ENCODE results near the gene ZNF462.

Gene ZNF462

DNA sequence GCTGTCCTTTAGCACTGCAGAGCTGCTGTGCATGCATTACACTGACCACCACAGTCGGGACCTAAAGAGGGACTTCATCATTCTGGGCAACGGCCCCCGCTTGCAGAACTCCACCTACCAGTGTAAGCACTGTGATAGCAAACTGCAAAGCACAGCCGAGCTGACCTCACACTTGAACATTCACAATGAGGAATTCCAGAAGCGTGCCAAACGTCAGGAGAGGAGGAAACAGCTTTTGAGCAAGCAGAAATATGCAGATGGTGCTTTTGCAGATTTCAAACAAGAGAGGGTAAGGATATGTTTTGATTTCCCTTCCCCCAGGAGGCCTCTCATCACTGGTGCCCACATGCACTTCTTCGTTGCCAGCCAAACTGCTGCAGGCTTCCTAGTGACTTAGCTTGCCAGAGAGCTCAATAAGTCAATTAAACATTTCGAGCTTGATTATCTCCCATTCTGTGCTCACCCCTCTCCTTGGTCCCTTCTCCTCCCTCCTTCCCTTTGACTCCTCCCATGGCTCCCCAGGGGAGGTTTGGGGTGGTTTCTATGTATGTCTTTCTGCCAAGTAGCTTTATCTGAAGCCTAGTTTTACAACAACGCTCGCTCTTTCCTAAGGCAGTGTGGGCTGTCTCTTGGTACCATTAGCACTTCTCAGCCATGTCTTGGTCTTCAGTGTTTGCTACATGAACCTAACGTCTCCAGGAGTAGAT lies 66.7 kb downstream of the ZNF462 start:
- peak; percentile 42 for DNase-seq (ENCODE audit: low spot score)

DNA sequence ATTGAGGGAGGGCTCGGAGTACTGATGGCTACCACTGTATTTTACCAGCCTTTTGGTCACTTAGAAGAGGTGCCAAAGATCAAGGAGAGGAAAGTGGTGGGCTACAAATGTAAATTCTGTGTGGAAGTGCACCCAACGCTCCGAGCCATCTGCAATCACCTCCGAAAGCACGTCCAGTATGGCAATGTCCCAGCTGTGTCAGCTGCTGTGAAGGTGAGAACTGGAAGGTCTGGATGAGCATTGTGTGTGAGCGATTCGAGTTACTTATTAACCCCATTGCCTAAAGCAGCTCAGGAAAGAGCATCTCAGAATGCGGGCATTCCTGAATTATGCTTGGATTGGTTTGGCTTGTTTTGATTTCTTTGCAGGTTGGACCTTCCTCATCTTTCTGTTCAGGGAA lies 67.5 kb downstream of the ZNF462 start:
- DNase-seq (ENCODE audit: low spot score), result no peak

DNA sequence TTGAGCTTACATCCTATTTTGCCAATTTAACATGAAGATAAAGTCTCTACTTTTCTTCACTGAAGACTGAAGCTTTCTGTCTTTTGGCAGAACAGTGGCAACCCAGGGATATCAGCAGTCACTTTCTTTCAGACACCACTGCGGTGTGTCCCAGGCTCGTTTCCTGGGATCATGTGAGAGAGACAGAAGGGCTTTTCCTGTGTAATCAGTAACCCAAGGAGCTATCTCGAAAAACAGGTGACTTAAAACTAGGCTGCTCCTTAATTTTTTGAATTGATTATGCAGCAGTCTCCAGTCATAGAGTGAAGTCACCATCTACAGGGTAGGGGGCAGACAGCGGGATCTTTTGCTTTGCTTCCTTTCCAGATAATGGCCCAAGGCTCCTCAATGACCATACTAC lies 68.5 kb downstream of the ZNF462 start:
- DNase-seq (ENCODE audit: low spot score), result no peak

DNA sequence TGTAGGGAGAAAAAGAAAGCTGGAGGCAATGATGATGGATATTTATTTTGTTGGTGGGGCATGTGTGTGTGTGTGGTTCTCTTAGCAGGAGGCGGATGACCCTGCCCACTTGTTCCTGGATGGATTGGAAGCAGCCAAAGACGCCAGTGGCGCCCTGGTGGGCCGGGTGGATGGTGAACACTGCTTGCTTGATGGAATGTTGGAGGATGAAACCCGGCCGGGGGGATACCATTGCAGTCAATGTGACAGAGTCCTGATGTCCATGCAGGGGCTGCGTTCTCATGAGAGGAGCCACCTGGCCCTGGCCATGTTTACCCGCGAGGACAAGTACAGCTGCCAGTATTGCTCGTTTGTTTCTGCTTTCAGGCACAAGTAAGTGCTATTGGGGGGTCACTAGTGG lies 69.2 kb downstream of the ZNF462 start:
- DNase-seq (ENCODE audit: low spot score), result no peak

DNA sequence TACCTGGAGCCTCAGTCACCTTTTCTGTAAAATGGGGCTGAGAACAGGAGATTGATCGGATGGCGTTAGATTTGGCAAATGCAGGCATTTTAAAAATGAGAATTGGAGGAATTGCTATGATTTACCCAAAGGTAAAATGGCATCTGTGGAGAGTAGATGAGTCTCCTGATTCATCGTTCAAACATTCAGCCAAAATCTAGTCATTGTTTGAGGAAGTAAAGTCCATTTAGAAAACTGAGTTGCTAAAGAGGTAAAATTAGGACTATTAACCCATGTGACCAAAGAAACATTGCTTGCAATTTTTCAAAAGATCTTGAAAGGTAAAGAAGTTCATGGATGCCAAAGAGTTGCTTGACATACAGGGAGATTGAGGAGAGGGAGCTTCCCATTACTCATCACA lies 69.7 kb downstream of the ZNF462 start:
- DNase-seq (ENCODE audit: low spot score), result no peak

DNA sequence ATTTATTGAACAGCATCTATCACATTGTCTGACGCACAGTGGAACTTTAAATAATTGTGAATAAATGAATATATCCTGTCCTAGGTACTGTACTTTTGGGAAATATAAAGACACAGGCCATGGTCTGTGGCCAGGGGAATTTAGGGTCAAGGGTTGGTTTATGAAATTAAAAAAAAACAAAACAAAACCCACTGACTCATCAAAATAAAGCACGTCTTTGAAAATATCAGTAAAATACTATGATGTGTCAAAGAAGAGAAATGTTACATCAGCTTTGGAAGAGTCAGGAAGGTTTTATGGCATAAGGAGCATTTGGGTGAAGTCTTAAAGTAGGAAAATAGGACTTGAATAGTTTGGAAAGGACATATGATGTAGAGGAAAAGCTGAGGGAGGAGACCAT lies 70.5 kb downstream of the ZNF462 start:
- no peak for DNase-seq (ENCODE audit: low spot score)

DNA sequence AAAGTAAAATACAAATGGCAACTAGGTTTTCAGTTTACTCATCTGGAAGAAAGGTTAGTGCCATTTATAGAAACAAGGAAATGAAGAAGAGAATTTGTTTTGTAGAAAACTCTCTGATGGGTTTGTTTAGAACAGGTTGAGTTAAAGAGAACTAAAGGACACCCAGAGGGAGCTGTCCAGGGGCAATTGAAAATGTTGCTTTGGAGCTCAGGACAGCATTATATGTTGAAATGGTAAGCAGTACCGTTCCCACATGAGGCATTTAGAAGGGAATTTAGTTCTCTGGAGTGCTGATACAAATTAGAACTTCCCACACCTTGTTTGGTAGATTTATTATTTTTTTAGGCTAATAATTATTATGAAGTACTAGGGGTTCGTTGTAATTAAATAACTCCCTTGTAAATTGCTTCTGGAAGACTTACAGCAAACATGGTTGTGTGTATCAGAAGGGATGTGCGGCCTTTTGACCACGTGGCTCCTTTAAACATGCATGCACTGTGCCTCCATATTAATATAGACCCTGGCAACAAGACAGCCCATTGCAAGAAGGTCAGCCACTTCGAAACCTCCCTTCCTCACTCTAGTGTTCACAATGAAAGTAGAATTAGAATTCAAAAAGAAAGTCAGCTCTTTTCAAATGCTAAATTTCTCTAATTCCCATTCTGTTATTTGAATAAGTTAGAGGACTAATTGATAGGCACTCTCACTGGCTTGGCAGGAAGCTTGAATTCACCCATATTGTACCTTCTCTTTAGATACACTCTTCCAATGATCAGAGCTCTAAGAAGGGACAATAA lies 71.7 kb downstream of the ZNF462 start:
- DNase-seq (ENCODE audit: low spot score), result no peak

DNA sequence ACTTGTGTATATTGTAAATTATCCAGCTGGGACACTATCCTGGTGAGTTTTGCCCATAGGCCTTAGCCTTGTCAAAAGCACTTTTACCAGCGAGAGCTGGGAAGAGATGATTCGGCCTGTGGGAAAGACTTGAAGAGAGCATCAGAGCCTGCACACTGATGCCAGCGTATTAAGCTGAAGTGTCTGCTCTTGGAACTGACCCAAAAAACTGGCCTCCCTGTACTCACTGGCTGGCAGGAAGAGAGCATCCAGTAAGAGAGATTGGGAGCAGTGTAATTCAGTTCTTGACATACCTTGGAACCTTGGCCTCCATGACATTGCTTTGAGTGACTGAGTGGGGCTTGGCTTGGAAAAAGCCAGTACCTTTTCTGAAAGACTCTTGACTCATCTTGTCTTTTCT lies 73.7 kb downstream of the ZNF462 start:
- peak; percentile 57 for DNase-seq (ENCODE audit: low spot score)

DNA sequence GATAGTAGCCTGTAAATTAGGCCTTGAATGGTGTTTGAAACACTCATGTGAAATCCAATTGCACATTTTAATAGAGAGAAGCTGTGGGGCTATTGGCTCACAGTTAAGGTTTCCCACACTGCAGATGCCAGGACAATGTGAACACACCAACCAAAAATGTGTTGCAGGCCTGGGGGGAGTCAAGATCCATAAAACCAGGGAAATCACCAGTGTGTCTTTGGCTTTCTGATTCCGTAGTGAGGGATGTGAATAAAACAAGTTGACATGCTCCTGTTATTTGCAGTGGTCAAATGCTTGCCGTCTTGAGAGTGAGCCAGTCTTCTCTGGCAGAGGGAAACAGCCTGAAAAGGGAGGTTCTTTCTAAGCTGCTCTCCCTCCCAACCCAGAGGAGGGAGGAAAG lies 79.0 kb downstream of the ZNF462 start:
- no peak for DNase-seq (ENCODE audit: low spot score)

DNA sequence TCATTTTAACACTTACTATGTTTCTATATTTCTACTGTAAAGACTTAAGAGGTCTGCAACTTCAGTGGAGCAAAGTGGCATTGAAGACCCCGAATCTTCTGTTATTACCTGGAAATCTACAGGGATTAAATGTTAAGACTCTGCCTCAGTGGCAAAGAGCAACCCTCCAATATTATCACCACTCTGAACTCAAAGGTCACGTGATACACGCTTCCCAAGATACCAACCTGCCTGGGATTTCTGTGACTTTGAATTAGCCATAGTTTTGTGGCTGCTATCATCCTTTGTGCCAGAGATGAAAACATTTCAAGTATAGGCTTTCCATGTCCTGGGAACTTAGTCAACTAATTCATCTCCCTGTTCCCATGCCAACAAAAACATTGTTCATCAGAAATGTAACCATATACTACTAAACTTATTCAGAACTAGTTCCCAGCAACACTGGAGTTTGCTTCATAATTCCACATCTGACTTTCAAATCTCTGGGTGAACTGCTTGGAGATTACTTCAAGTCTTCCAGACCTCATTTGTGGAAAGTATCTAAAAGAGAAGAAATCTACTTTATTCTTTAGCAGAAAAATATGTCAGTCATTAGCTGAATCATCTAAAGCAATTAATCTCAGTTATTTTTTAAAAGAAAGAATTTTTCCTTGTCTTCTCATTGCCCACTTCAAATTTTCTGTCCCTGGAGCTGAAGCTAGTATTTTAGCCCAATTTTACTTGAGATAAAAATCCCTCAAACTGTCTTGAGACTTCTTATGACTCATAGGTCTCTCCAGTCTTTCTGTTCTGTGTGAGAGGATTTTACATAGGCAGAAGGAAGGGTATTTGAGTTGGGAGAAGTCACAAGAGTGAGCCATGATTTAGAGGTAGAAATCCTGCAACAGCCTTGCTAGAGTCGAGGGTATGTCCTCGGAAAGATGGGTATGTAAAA lies 83.0 kb downstream of the ZNF462 start:
- no peak for DNase-seq (ENCODE audit: low spot score)

DNA sequence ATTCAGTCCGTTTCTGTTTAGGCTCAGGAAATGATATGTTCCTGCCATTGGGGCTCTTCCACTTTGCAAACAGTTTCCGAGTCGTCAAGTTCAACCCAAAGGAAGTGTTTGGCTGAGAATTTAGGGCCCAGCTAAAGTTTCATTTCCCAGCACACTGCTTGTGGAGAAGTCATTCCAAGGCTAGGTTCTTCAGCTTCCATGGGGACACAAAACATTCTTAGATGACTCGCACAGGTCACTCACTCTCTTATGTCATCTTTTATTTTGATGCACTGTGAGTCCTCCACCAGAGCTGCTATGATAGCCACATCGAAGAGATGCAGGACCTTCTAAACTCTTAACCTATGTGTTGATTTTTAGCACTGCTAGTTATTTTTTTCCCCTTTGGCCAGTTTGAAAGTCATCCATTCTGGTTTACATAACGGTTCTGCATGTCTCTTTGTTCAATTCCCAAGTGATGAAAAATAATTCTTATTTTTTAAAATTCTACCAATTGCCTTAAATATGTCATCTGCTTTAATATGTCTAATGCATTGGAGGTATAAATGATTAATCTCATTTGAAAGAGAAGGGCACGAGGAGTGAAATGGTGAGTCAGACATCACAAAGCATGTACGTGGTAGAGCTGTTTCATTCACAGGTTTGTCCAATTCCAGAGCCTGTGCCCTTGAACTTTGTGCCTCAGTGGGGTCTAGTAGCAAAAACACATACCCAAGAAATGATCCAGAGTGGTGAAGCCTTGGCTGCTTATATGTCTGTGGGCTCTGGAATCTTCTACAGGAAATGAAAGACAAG lies 84.3 kb downstream of the ZNF462 start:
- DNase-seq (ENCODE audit: low spot score), result no peak

DNA sequence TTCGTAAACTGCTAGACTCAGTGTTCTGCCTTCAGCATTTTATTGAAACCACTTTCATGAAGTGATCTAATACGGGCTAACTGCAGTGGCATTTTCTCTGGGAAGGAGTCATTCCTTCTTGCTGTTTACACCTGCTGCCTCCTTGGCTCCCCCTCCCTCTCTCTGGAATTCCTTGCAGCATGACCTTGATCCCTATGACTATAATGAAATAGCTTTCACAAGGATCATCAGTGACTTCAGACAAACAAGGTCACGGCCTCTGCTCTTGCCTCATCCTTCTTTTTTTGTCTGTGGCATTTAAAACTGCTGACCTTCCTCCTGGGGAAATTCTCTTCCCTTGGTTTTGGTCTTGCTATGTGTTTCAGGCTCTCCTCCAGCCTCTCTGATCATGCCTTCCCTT lies 90.2 kb downstream of the ZNF462 start:
- DNase-seq (ENCODE audit: low spot score), result no peak

DNA sequence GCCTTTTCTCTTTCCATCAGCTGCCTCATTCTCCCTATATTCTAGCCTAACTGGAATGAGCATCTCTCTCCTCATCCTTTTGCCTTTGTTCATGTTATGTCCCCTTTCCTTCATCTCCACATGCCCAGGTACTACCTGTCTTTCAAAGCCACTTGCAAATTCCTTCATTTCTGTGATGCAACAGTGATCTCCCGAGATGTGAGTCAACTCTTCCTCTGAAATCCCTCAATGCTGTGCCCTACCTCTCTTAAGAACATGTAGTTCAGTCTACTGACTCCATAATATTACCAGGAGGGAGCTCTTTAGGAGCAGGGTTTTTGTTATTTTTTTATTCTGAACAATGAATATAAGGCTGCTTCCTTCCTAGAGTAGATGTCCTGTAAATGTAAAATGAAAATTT lies 91.6 kb downstream of the ZNF462 start:
- DNase-seq (ENCODE audit: low spot score), result no peak

DNA sequence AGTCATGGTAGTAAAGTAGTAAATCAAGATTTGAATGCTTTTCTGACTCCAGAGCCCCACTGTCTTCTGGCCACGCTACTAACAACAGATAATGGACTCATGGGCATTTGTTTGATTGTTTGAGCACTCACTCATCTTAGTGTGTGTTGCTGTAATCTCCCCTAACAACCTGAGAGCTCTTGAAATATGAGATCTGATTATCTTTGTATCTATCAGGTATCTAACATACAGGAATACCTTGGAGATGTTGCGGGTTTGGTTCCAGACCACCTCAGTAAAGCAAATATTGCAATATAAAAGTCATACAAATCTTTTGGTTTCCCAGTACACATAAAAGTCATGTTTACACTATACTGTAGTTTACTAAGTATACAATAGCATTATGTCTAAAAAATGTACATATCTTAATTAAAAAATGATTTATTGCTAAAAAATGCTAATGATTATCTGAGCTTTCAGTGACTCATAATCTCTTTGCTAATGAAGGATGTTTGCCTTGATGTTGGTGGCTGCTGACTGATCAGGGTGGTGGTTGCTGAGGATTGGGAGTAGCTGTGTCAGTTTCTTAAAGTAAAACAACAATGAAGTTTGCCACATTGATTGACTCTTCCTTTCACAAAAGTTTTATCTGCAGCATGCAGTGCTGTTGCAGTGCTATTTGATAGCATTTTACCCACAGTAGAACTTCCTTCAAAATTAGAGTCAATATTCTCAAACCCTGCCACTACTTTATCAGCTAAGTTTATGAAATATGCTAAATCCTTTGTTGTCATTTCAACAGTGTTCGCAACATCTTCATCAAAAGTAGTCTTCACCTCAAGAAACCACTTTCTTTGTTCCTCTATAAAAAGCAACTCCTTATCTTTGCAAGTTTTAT lies 92.2 kb downstream of the ZNF462 start:
- no peak for DNase-seq (ENCODE audit: low spot score)

DNA sequence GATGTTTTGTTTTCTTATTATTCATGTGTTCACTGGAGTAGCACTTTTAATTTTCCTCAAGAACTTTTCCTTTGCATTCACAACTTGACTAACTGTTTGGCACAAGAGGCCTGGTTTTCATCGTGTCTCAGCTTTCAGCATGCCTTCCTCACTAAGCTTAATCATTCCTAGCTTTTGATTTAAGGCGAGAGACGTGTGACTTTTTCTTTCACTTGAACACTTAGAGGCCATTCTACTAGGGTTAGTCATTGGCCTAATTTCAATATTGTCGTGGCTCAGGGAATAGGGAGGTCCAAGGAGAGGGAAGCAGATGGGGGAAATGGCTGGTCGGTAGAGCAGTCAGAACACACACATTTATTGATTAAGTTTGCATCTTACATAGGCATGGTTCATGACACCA lies 94.0 kb downstream of the ZNF462 start:
- DNase-seq (ENCODE audit: low spot score), result no peak

DNA sequence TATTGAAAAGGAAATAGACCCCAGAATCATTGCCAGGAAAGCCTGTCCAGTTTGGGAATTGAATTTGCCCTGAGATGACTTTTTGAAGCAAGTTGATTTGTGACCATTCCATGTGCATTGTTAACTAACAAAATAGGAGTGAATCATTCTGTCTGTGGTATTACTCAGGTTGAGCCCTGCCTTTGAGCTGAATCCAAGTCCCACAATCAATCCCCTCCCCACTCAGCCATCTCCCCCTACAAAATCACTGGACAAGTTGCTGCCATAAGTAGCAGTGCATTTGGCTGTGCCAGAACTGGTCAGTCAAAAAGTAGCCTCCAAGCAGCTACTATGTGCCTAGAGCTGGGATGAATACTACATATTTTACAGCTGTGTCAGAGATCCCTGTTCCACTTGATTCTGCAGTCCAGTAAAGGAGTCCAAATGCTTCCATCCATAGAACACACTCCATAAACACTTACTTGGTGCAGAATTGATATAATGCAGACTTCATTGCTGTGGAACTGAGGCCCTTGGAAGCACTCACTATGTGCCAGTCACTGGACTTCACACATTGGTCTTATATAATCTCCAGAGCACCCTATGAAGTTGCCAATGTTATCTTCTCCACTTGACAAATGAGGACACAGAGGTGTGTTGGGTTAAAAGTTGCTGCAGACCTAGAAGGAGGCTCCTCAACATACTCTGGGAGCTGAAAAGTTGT lies 96.1 kb downstream of the ZNF462 start:
- no peak for DNase-seq (ENCODE audit: low spot score)

DNA sequence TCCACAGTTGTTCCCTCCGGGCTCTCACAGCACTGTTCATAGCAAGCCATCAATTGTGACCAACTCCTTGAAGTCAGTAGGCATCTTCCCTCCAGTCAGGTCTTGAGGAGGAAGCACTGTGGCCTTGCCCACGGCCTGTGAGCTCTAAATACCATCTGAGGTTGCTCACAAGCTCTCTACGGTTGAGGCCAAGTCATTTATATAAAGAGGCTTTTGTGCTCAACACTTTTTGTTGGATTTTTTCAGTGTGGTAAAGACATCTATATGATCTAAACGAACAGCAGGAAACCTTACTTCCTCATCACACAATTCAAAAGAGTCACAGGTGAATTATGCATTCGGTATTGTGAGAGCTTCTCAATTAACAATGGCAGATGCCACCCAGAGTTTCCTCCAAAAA lies 97.3 kb downstream of the ZNF462 start:
- DNase-seq (ENCODE audit: low spot score), result no peak

DNA sequence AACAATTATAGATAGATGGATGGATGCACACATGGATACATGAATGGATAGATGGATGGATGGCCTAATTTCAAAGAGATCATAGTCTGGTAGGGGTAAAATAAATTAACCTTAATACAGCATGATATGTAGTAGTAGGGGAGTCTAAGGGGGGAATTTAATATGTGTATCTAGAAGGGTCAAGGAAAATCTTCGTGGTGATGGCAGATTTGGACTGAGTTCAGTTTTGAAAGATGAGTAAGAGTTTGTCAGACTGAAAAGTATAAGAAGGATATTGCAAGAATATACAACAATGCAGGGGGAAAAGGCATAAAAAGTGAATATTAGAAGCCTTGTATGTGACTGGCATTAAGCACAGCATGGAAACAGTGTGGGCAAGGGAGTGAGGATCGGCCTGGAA lies 98.7 kb downstream of the ZNF462 start:
- no peak for DNase-seq (ENCODE audit: low spot score)

DNA sequence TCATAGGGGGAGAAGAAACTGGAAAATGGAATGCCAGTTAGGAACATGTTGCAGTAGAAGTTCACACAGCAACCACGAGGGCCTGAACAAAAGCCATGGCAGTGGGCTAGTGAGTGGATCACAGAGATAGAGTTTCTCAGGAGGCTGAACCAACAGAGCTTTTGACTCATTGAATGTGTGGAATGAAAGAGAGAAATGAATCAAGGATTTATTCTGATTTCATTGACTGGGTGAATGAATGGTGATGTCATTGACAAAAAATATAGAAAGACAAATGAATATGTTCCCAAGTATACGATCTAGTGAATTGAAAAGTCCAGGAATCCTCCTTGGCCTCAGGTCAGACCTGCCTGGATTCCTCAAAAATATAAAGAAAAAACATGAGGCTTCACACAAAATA lies 99.2 kb downstream of the ZNF462 start:
- DNase-seq (ENCODE audit: low spot score), result no peak
